HG02588 (cell line): ENCODE results near the gene DBX2.
"Not testable (repeated sequence)": the region's sequence is repeated elsewhere in the genome, so short reads cannot be mapped to it uniquely, and the experiment has no call there.

Experiments used
- ATAC-seq: cut with Tn5 transposase; IDR thresholded peaks from one replicate; pipeline ENCODE4 v1.9.1; 2021; ENCODE audit warnings: mild to moderate bottlenecking, moderate library complexity; ENCODE audit not compliant: unreplicated experiment

The DBX2 gene

DNA sequence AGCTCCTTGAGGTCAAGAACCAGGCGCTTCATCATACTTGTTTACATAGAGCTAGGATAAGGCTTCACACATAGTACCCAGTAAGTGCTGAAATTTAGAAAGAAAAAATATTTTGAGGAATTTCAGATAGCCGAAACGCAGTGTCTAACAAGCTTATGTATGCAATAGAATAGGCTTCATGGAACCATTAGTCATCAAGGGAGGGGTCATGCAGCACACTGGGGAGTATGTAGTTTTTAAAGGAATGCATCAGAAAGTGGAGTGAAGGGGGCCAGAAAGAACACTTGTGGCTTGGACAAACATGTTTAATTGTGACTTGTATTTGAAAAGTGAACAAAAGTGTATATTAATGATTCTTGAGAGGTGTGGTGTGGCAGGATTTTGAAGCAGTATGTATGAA, 38.1 kb downstream of the DBX2 start:
- no peak for ATAC-seq

- no peak for ATAC-seq
Measured at GRCh38 chr12:45010059-45010458, 40.8 kb downstream of the DBX2 start.

DNA sequence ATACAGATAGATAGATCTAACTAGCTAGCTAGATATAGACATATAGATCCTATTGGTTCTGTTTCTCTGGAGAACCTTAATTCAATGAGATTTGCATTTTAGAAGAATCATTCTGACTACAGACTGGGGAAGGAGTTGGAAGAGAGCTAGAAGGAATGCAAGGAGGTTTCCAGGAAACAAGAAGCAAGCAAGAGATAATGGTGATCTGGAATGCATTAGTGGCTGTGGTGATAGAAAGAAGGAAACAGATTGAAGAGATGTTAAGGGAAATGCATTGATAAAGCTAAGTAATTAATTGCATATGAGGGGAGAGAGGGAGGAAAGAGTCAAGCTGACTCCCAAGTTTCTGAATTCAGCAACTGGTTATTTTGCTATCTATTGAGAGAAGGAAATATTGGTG, 42.7 kb downstream of the DBX2 start:
- no peak for ATAC-seq

DNA sequence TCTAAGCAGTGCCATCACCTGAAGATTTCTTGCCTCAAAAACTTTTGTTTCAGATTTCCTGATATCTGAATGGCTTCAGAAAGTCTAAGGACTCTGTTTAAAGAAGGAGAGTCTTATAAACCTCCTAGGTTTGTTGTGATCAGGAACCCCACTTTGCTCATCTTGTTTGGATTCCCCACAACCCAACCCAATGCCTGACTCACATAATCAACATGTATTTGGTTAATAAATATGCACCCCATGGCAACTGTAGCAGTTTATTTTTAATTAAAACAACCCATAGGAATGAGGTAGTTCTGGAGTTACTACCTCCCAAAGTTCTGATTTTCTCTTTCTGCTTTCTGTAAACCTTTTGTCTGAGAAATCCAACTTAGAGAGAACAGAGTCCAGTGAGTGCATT, 51.5 kb downstream of the DBX2 start:
- ATAC-seq = no peak

DNA sequence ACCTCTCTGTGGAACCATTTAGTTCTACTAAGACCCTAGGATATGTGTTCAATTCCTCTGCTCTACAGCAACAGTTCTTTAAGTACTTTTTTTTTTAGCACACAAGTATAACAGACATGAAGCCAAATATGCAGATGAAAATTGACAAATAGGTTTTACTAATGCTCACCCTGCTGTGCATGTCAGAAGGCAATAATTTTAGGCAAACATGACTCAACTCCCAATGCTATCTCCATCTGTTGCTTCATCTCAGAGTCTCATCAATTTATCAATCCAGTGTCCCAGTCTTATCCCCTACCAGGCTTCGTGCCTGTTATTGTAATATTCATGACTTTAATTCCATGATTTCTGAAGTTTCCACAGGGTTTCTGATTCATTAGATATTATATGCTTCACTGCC, 57.7 kb downstream of the DBX2 start:
- ATAC-seq = no peak

- not testable (repeated sequence) for ATAC-seq
Measured at GRCh38 chr12:44984863-44985262, 66.0 kb downstream of the DBX2 start.

DNA sequence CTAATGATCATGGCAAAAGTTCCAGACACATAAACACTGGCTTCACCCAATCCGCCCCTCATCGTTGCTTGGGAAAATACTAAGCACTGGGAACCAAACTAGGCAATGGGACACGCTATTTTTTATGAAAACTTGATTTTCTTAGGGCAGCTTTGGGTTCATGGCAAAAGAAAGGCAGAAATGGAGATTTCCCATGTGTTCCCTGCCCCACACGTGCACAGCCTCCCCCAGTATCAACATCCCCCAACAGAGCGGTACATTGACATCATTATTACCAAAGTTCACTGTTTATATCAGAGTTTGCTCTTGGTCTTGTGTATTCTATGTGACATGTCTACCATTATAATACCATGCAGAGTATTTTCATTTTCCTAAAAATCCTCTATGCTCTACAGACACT, 71.0 kb downstream of the DBX2 start:
- no peak for ATAC-seq

GRCh38 chr12:44976246-44976645, 74.7 kb downstream of the DBX2 start:
- no peak for ATAC-seq

DNA sequence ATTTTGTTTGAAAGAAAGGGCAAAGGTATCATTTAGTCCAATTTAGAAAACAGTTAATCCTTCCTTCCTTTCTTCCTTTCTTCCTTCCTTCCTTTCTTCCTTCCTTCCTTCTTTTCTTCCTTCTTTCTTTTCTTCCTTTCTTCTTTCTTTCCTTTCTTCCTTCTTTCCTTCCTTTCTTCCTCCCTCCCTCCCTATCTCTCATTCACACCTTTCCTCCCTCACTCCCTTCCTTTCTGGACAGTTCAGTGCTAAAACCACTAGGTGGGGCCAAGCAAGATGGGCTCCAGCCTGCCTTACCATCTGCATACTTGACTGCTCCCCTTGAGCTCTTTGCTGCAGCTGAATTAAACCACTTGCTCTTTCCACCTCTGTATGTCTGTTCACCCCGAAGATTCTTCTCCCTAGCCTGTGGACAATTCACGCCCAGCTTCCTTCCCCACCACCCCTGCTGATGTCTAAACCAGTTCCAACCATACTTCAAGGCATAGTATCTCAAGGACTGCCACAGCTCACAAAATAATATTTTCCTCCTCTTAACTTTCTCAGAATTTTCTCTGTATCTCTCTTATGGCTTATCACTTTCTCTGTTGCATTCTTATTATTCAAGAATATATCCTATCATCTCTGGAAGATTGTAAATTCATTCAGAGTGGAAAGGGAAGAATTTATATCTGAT, 78.0 kb downstream of the DBX2 start:
- ATAC-seq = peak; percentile 46

- no peak for ATAC-seq
Measured at GRCh38 chr12:44968965-44969364, 81.9 kb downstream of the DBX2 start.
